GM19397 (cell line): ENCODE measurements around the gene COL15A1.

Experiments used
- ATAC-seq: cut with Tn5 transposase; IDR thresholded peaks from one replicate; pipeline ENCODE4 v1.9.1; 2021; ENCODE audit warnings: mild to moderate bottlenecking, moderate library complexity; ENCODE audit not compliant: unreplicated experiment

The COL15A1 gene

GRCh38 chr9:99030610-99031109 lies 87.0 kb downstream of the COL15A1 start:
- no peak for ATAC-seq

- ATAC-seq, result no peak
Observed at GRCh38 chr9:99031319-99031718, 87.6 kb downstream of the COL15A1 start.

GRCh38 chr9:99031994-99032393 lies 88.3 kb downstream of the COL15A1 start:
- no peak for ATAC-seq

- no peak for ATAC-seq
Observed at GRCh38 chr9:99034149-99034548, 90.4 kb downstream of the COL15A1 start.

- no peak for ATAC-seq
Observed at GRCh38 chr9:99035313-99035712, 91.6 kb downstream of the COL15A1 start.

- ATAC-seq, result no peak
Observed at GRCh38 chr9:99037769-99038483, 94.2 kb downstream of the COL15A1 start.

GRCh38 chr9:99038484-99038820 lies 94.7 kb downstream of the COL15A1 start:
- no peak for ATAC-seq

- no peak for ATAC-seq
Observed at GRCh38 chr9:99039505-99040182, 95.9 kb downstream of the COL15A1 start.

- ATAC-seq, result no peak
Observed at GRCh38 chr9:99040251-99040900, 96.7 kb downstream of the COL15A1 start.

- no peak for ATAC-seq
Observed at GRCh38 chr9:99040911-99041582, 97.3 kb downstream of the COL15A1 start.

- ATAC-seq, result no peak
Observed at GRCh38 chr9:99041618-99042017, 97.9 kb downstream of the COL15A1 start.

- no peak for ATAC-seq
Observed at GRCh38 chr9:99042620-99043019, 98.9 kb downstream of the COL15A1 start.

GRCh38 chr9:99044827-99045226 lies 101.1 kb downstream of the COL15A1 start:
- no peak for ATAC-seq

- ATAC-seq, result no peak
Observed at GRCh38 chr9:99046068-99046467, 102.4 kb downstream of the COL15A1 start.

- no peak for ATAC-seq
Observed at GRCh38 chr9:99046542-99047071, 102.9 kb downstream of the COL15A1 start.

- ATAC-seq, result no peak
Observed at GRCh38 chr9:99049228-99049627, 105.5 kb downstream of the COL15A1 start.

- no peak for ATAC-seq
Observed at GRCh38 chr9:99049641-99050040, 105.9 kb downstream of the COL15A1 start.

GRCh38 chr9:99050292-99050911 lies 106.7 kb downstream of the COL15A1 start:
- ATAC-seq, result no peak

GRCh38 chr9:99050924-99051323 lies 107.2 kb downstream of the COL15A1 start:
- no peak for ATAC-seq

- no peak for ATAC-seq
Observed at GRCh38 chr9:99051406-99051805, 107.7 kb downstream of the COL15A1 start.

- no peak for ATAC-seq
Observed at GRCh38 chr9:99051851-99052250, 108.1 kb downstream of the COL15A1 start.
